ENCODE measurements around the gene ARID1B. TPM values are rescaled to one million over a fixed set of nuclear protein-coding genes. Genes with fewer than 3 reads are reported as not detected.

Gene ARID1B
- total and polyA plus RNA-seq, 10 of the 15 experiments (the other 5 are each of a cell fraction or from before 2014, with no cell fraction given), result 24.7 to 133 (median 54.6) TPM

DNA sequence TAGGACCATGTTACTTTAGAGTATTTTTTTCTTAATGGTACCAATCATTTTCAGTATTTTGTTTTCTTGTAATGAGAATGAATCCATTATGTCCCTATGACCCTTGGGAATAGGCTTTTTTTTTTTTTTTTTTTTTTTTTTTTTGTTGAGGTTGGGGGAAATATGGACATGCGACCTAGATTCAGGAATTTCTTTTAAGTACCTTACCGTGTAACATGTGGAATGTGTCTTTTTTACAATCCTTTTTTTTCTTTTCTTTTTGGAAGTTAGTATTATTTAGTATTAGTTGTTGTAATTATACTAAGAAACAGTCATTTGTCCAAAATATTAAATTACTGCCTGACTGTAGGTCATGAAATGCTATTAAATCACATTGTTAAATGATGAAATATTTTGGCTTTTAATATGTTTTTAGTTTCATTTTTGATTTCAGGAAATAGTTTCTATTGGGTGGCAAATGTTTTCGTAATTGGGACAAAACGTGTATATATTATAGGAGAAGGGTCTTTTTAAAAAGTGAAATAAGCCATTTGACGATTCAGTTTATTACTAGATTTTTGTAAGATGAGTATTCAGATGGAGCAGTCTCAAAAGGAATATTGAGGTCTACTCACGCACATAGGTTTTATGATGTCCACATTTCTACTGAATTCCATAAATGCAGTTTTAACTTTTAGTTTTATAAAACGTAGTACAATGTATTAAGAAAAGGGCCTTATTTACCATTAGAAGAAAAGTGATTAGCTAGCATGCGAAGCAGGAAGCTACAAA, 4.9 kb downstream of the ARID1B start (continued):
- no peak; the same call in 1 of the 2 replicates for TF ChIP-seq RBBP5 (conservative IDR thresholded peaks at IDR 0.05)
- TF ChIP-seq, protein P1, sequence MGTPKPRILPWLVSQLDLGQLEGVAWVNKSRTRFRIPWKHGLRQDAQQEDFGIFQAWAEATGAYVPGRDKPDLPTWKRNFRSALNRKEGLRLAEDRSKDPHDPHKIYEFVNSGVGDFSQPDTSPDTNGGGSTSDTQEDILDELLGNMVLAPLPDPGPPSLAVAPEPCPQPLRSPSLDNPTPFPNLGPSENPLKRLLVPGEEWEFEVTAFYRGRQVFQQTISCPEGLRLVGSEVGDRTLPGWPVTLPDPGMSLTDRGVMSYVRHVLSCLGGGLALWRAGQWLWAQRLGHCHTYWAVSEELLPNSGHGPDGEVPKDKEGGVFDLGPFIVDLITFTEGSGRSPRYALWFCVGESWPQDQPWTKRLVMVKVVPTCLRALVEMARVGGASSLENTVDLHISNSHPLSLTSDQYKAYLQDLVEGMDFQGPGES (IDR thresholded peaks at IDR 0.05), result no peak
- peak; percentile 53 for TF ChIP-seq MEF2B (IDR thresholded peaks at IDR 0.05; ENCODE audit: partially characterized antibody, poor library complexity, severe bottlenecking)
- TF ChIP-seq ZNF384 (IDR thresholded peaks at IDR 0.05; ENCODE audit: borderline replicate concordance, low read depth, low read length), result no peak; the same call in 1 of the 2 replicates
- TF ChIP-seq SREBF1 (IDR thresholded peaks at IDR 0.05; ENCODE audit: low read length), result no peak
- no peak for TF ChIP-seq CHD2 (IDR thresholded peaks at IDR 0.05; ENCODE audit: borderline replicate concordance, low read depth, low read length)
- TF ChIP-seq MXI1 (IDR thresholded peaks at IDR 0.05; ENCODE audit: low read depth, low read length), result peak; percentile 51; the same call in 1 of the 2 replicates
- TF ChIP-seq REST (IDR thresholded peaks at IDR 0.05; ENCODE audit: low read depth, low read length), result no peak
- no peak for TF ChIP-seq KLF5 (IDR thresholded peaks at IDR 0.05; ENCODE audit: partially characterized antibody)
- TF ChIP-seq ATF2 (IDR thresholded peaks at IDR 0.05; ENCODE audit: low read length), result 0 out of 2 replicates have a peak, but pooled peaks have one; percentile 6
- no peak for TF ChIP-seq BCL11A (IDR thresholded peaks at IDR 0.05; ENCODE audit: low read depth, low read length)
- no peak for TF ChIP-seq CUX1 (IDR thresholded peaks at IDR 0.05; ENCODE audit: insufficient replicate concordance, low read depth, low read length)
- no peak for TF ChIP-seq KAT2A (conservative IDR thresholded peaks at IDR 0.05; ENCODE audit: control insufficient read depth, low read depth, low read length)
- TF ChIP-seq DPF2 (IDR thresholded peaks at IDR 0.05), result no peak
- TF ChIP-seq CHD1 (IDR thresholded peaks at IDR 0.05; ENCODE audit: low read depth, low read length), result 0 out of 2 replicates have a peak, but pooled peaks have one; percentile 14

Data from GM12878 (cell line).